Measurements from ENCODE around the gene PWWP2B. TPM values are rescaled to one million over a fixed set of nuclear protein-coding genes. Genes with fewer than 3 reads are reported as not detected.

Gene PWWP2B
- total and polyA plus RNA-seq, 2 donors (not counting 3 experiments of a cell fraction or from before 2014, with no cell fraction given): 4.6 to 11.8 TPM

DNA sequence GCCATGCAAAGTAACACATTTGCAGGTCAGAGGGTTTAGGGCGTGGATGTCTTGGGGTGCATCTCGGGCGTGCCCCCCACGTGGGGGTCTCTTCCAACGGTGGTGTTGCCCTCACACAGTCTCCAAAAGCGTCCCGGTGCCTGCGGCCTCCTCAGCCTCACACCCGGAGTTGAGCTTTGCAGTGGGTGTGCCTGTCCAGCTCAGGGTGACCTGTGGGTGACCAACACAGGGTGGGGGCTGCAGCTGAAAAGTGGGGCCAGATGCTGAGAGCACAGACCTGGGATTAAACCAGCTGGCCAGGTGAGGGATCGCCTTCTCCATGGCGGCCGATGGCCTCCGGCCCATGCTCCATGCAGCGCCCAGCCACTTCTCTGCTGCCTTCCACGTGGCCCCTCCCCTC, 63.1 kb downstream of the PWWP2B start:
- H3K9me3 ChIP-seq (replicated peaks; ENCODE audit: control insufficient read depth, insufficient read depth, low read length): no peaks in the 10 kb centered on the region
- H4K20me1 ChIP-seq (replicated peaks; ENCODE audit: control insufficient read depth, extremely low read depth, insufficient read depth, low read length): no peaks in the 10 kb centered on the region
- no peak overlapping the region for H2AFZ ChIP-seq (ENCODE audit: low read depth, low read length)
- H3K4me2 ChIP-seq (ENCODE audit: insufficient read depth, low read length): no peak overlapping the region
- DNase-seq (ENCODE audit: low read depth, low spot score): no peak
- H3K79me2 ChIP-seq (ENCODE audit: control insufficient read depth, insufficient read depth, low read length): no peaks in the 10 kb centered on the region
- ChIA-PET CTCF (interaction anchor here (0.7 to 2.7 kb wide), 12 partner anchors 39 to 188 kb away, joined by 3 to 19 read pairs (median 4); no protein-coding TSS in a partner anchor), POLR2A (no interaction called here)
- no peak overlapping the region for H3K27ac ChIP-seq (ENCODE audit: insufficient read depth, low read depth, low read length)
- no peak overlapping the region for H3K4me3 ChIP-seq (replicated peaks in 1 of 3; ENCODE audit: insufficient read depth in 1 of 3, low read depth in 1 of 3, low read length in 3 of 3)
- H3K27me3 ChIP-seq (ENCODE audit: control insufficient read depth in 2 of 2, insufficient read depth in 2 of 2, low read length in 2 of 2): no peaks in the 10 kb centered on the region
- dilution Hi-C loops (cut with MboI; ENCODE audit: extremely low pct_ligation_motif_present, low sequenced_read_pairs) (no loop called here), intact Hi-C loops (cut with micrococcal nuclease) (no loop called here)
- no peaks in the 10 kb centered on the region for H3K36me3 ChIP-seq (ENCODE audit: control insufficient read depth in 2 of 2, extremely low read depth in 1 of 2, insufficient read depth in 2 of 2, low read length in 2 of 2)
- no TSS peak for BruUV-seq (replicated peaks)
- H3K9ac ChIP-seq (replicated peaks; ENCODE audit: extremely low read depth, insufficient read depth, low read length): no peak overlapping the region
- H3K9me1 ChIP-seq (replicated peaks; ENCODE audit: control insufficient read depth, extremely low read depth, insufficient read depth, low read length): no peaks in the 10 kb centered on the region
- FAIRE-seq: no peak
- TF ChIP-seq JUN (IDR thresholded peaks at IDR 0.05; ENCODE audit: borderline replicate concordance, insufficient read depth, insufficient read length, low read depth) (no peak), EZH2 (IDR thresholded peaks at IDR 0.05; ENCODE audit: borderline replicate concordance, low read depth, low read length, severe bottlenecking) (no peak), GATA2 (IDR thresholded peaks at IDR 0.05; ENCODE audit: insufficient read depth, insufficient read length, low read depth, low read length) (no peak)
- TF ChIP-seq, protein P1, sequence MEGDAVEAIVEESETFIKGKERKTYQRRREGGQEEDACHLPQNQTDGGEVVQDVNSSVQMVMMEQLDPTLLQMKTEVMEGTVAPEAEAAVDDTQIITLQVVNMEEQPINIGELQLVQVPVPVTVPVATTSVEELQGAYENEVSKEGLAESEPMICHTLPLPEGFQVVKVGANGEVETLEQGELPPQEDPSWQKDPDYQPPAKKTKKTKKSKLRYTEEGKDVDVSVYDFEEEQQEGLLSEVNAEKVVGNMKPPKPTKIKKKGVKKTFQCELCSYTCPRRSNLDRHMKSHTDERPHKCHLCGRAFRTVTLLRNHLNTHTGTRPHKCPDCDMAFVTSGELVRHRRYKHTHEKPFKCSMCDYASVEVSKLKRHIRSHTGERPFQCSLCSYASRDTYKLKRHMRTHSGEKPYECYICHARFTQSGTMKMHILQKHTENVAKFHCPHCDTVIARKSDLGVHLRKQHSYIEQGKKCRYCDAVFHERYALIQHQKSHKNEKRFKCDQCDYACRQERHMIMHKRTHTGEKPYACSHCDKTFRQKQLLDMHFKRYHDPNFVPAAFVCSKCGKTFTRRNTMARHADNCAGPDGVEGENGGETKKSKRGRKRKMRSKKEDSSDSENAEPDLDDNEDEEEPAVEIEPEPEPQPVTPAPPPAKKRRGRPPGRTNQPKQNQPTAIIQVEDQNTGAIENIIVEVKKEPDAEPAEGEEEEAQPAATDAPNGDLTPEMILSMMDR (IDR thresholded peaks at IDR 0.05; ENCODE audit: extremely low read depth in 1 of 2, insufficient read depth in 1 of 2, low read depth in 1 of 2, low read length in 2 of 2): no peak
- TF ChIP-seq, protein P2, sequence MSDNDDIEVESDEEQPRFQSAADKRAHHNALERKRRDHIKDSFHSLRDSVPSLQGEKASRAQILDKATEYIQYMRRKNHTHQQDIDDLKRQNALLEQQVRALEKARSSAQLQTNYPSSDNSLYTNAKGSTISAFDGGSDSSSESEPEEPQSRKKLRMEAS (IDR thresholded peaks at IDR 0.05; ENCODE audit: insufficient read depth, insufficient read length): no peak
- H3K4me1 ChIP-seq (ENCODE audit: control insufficient read depth, extremely low read depth, insufficient read depth, low read length): no peaks in the 10 kb centered on the region

DNA sequence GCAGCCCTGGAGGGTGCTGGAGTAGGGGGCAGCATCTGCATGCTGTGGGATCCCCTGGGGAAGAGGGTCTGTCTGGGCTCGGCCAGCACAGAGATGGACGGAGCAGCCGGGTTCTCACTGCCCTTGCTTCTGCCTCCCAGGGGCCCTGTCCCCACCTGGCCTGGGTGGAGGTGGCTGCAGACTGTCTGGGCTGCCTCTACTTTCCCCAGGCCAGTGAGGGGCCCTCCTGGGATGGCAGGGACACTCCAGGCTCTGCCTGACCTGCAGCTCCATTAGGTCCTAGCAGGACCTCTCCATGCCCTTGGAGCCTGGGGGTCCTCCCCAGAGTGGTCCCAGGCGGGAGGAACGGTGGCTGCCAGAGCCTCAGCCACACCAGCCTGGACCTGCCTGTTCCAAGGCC, 63.7 kb downstream of the PWWP2B start:
- Histone ChIP-seq H3K4me3 (replicated peaks in 1 of 3; ENCODE audit: insufficient read depth in 1 of 3, low read depth in 1 of 3, low read length in 3 of 3) (no peak overlapping the region), H3K4me1 (ENCODE audit: control insufficient read depth, extremely low read depth, insufficient read depth, low read length) (no peaks in the 10 kb centered on the region), H3K36me3 (ENCODE audit: control insufficient read depth in 2 of 2, extremely low read depth in 1 of 2, insufficient read depth in 2 of 2, low read length in 2 of 2) (no peaks in the 10 kb centered on the region), H3K27ac (ENCODE audit: insufficient read depth, low read depth, low read length) (no peak overlapping the region), H2AFZ (ENCODE audit: low read depth, low read length) (no peak overlapping the region), H3K79me2 (ENCODE audit: control insufficient read depth, insufficient read depth, low read length) (no peaks in the 10 kb centered on the region), H3K9me1 (replicated peaks; ENCODE audit: control insufficient read depth, extremely low read depth, insufficient read depth, low read length) (no peaks in the 10 kb centered on the region), H4K20me1 (replicated peaks; ENCODE audit: control insufficient read depth, extremely low read depth, insufficient read depth, low read length) (no peaks in the 10 kb centered on the region), H3K4me2 (ENCODE audit: insufficient read depth, low read length) (no peak overlapping the region), H3K9ac (replicated peaks; ENCODE audit: extremely low read depth, insufficient read depth, low read length) (no peak overlapping the region), H3K9me3 (replicated peaks; ENCODE audit: control insufficient read depth, insufficient read depth, low read length) (no peaks in the 10 kb centered on the region), H3K27me3 (ENCODE audit: control insufficient read depth in 2 of 2, insufficient read depth in 2 of 2, low read length in 2 of 2) (no peaks in the 10 kb centered on the region)
- dilution Hi-C loops (cut with MboI; ENCODE audit: extremely low pct_ligation_motif_present, low sequenced_read_pairs): no loop called here
- TF ChIP-seq EZH2 (IDR thresholded peaks at IDR 0.05; ENCODE audit: borderline replicate concordance, low read depth, low read length, severe bottlenecking): no peak
- TF ChIP-seq GATA2 (IDR thresholded peaks at IDR 0.05; ENCODE audit: insufficient read depth, insufficient read length, low read depth, low read length): no peak
- intact Hi-C loops (cut with micrococcal nuclease): no loop called here
- BruUV-seq (replicated peaks): no TSS peak
- POLR2A ChIA-PET: no interaction called here
- DNase-seq (ENCODE audit: low read depth, low spot score): no peak
- CTCF ChIA-PET: interaction anchor here (0.7 to 2.7 kb wide), 9 partner anchors 76 to 179 kb away, joined by 3 to 19 read pairs (median 4); no protein-coding TSS in a partner anchor
- FAIRE-seq: no peak
